HFF-Myc (cell line): ENCODE data around the gene BEX5.
"Not testable (repeated sequence)": the region's sequence is repeated elsewhere in the genome, so short reads cannot be mapped to it uniquely, and the experiment has no call there.

Experiments used
- DNase-seq: peaks from one replicate; pipeline ENCODE4 v3.0.0-alpha.2; 2011; ENCODE audit warnings: low read depth; ENCODE audit errors: extremely low read depth
- H3K4me3 ChIP-seq: replicated peaks from 2 replicates; pipeline ENCODE4 v1.5.1; 2011; ENCODE audit warnings: low read depth, mild to moderate bottlenecking, control low read depth, low read length
- CTCF ChIP-seq: IDR thresholded peaks from 2 replicates; pipeline ENCODE4 v1.5.1; 2012; ENCODE audit warnings: mild to moderate bottlenecking, low read depth, low read length, control low read depth; ENCODE audit errors: missing control alignments

The BEX5 gene

DNA sequence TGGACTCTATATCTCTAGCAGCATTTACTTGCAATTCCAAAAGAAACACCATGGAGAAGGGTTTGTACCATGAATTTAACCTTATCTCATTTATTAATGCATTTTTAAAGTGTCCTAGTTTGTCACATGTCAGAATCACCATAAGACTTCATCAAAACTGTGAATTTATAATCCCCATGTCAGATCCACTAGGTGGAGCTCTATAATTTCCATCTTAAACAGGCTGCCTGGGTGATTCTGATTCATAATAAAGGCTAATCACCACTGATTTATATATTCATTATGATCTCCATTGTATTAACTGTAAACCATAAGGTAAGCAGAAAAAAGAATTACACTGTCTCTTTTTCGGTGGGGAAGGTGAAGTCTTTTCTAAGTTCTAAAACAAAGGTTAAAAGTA is 26.3 kb downstream of the BEX5 start:
- no peak for DNase-seq
- no peak overlapping the region for H3K4me3 ChIP-seq
- peak; percentile 3 for TF ChIP-seq CTCF

DNA sequence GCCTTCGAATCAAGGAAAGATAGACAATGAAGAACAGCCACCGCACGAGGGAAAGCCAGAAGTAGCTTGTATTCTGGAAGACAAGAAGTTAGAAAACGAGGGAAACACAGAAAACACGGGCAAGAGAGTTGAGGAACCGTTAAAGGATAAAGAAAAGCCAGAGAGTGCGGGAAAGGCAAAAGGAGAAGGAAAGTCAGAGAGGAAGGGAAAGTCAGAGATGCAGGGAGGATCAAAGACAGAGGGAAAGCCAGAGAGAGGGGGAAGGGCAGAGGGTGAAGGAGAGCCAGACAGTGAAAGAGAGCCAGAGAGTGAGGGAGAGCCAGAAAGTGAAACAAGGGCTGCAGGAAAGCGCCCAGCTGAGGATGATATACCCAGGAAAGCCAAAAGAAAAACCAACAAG is 28.9 kb downstream of the BEX5 start:
- TF ChIP-seq CTCF: no peak
- H3K4me3 ChIP-seq: no peak overlapping the region
- no peak for DNase-seq

GRCh38 chrX:102126080-102126818 is 29.5 kb downstream of the BEX5 start:
- DNase-seq, H3K4me3 ChIP-seq: not testable (repeated sequence)

GRCh38 chrX:102125436-102125835 is 30.3 kb downstream of the BEX5 start, which contains the start of gene TCEAL2:
TCEAL2 (plus strand) TSS chrX:102125679; CDS start chrX:102126831, 1,152 bp downstream.
- not testable (repeated sequence) for H3K4me3 ChIP-seq, DNase-seq

- H3K4me3 ChIP-seq, DNase-seq: not testable (repeated sequence)
Measured at GRCh38 chrX:102125014-102125413, 30.8 kb downstream of the BEX5 start.

DNA sequence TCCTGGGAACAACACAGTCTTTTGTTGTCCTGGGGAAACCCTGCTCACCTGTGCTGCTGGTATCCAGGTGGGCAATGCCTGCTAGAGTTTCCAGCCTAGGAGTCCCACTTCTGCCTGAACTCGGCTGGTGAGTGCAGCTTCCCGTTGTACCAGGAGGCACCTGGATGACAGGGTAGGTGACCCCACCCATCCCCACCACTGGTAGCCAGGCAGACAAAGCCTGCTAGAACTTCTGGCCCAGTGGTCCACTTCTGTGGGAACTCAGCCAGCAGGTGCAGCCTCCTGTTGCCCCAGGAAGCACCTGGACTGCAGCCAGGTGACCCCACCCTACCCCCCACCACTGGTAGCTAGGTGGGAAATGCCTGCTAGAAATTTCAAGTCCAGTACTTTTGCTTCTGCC is 40.0 kb downstream of the BEX5 start:
- DNase-seq: no peak
- no peak overlapping the region for H3K4me3 ChIP-seq
- no peak for TF ChIP-seq CTCF

DNA sequence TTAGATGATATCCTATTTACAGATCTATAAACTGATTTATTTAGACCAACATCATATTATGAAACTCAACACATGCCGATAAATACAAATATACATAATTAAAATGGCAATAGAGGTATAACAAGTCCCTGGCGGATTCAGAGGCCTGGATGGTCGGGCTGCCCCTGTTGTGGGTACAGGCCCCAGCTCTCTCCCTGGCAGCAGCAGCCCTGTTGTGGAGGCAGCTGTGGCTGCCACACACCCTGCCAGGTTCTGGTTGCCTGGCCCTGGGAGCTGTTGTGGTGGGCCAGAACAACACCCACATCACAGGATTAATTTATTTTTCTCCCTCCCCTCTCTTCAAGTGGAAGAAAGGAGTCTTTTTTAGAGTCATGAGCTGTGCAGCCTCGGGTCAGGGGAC is 42.4 kb downstream of the BEX5 start:
- DNase-seq: no peak
- no peak for TF ChIP-seq CTCF
- H3K4me3 ChIP-seq: no peak overlapping the region
